Activated CD4-positive, alpha-beta T cell treated with anti-CD3 and anti-CD28 coated beads, Interleukin-10, Interleukin-2, amounts not matched to agents 100 ng/mL and 50 ng/mL, durations not matched to agents 16 hours and 8 hours (primary cell): ENCODE results near the gene DPYD.
"Not testable (repeated sequence)": the region's sequence is repeated elsewhere in the genome, so short reads cannot be mapped to it uniquely, and the experiment has no call there.

ENCODE experiments used
- DNase-seq: peaks from one replicate; pipeline ENCODE4 v3.0.0-alpha.2; 2020

DPYD gene

GRCh38 chr1:97349794-97350193 is 571.0 kb downstream of the DPYD start:
- DNase-seq: not testable (repeated sequence)

DNA sequence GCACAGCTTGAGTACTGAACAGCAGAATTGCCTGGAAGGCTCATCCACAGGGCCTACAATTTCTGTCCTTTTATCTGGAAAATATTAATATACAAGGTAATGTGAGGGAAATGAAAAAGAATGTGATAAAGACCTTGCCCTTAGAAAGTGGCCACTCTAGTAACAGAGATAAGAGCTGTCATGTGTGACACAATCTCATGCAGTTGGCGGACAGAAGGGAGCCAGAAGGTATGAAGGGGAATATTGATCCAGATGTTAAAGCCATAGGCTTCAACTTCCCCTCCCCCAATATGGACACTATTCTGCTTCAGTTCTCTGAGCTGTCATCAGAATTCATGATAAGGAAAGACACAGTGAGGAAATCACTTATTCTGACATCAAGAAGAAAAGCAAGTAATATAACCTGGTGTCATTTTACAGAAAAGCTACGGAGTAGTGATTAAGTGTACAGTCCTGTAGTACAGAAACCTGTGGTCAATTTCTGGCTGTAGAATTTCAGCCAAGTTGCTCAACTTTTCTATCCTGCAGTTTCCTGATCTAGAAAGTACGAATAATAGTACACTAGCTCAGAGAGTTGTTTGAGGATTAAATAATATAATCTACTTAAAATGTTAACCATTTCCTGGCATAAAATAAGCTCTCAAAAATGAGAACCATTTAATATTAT is 572.1 kb downstream of the DPYD start:
- no peak for DNase-seq

DNA sequence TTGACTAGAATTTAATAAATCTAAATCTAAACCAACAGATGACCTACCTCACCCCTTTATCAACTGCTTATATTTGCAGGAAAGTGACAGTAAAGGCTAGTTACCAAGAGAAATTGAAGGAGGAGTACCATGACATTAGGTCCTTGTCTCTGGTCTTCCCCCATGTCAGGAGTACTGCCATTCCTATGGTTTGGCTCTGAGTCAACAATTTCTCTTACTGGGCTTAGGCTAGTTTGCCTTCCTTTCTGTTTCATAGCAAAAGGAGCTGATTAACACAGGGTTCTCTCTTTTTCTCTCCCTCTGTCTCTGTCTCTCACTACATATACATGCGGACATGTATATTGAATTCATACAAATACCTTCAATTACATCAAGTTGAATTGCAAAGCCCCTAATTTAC is 579.9 kb downstream of the DPYD start:
- DNase-seq: no peak

GRCh38 chr1:97338347-97338746 is 582.5 kb downstream of the DPYD start:
- no peak for DNase-seq

DNA sequence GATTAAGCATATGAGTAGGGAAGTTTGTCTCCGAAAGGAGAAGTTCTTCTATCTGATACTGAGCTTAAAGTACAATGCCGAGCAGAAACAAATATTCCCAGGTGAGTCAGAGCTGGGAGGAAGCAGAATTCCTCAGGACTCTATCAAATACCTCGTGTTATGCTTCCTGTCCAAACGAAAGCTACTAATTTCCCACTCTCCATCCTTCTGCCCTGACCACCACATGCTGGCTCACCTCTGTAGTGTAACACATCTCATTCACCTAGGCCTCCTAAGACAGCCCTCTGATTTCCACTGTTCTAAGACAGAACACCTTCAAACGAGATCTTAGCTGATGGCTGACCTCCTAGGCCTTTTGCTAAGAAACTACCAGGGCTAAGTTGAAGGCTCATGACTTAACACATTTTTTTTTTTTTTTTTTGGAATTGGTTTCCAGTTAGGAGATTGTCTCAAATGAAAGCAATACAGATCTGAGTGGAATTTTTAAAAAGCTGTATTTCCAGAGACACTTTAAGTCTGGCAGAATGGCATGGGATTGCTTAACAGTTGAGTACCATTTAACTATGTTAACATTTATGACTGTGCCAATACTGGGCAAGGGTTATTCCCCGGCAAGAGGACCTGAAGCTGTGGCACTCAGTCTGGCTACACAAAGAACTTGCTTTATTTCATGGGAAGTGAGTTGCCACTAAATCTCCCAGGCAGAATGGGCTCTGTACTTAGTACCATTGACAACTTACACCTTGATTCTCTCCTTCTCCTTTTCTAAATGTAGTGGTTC is 583.4 kb downstream of the DPYD start:
- no peak for DNase-seq

DNA sequence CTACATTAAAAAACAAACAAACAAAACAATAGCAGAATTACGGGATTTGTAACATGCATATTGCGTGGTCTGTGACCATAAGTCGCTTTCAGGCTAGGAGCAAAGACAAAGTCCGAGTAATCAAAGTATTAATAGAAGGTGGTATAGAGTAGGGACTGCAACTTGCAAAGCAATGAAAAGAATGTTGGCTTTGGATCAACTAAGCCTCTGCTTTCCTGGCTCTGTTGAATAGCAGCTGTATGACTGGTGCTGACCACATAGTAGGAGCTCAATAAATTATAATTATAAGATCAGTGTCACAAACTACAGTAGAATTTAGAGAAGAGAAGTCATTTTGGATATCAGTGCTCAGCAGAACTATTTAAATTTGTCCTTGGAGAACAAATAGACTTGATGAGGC is 586.4 kb downstream of the DPYD start:
- DNase-seq: no peak

- DNase-seq: no peak
Observed at GRCh38 chr1:97332716-97333115, 588.1 kb downstream of the DPYD start.

DNA sequence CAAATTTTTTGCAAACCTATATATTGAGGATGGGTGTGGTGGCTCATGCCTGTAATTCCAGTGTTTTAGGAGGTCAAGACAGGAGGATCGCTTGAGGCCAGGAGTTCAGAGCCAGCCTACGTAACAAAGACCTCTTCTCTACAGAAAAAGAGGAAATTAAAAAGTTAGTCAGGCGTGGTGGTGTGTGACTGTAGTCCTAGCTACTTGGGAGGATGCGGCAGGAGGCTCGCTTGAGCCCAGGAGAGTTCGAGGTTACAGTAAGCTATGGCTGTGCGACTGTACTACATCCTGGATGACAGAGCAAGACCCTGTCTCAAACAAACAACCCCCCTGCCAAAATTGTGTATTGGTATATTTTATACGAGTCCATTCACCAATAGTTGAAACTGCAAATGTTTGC is 589.7 kb downstream of the DPYD start:
- no peak for DNase-seq

- DNase-seq: no peak
Observed at GRCh38 chr1:97314685-97315084, 606.1 kb downstream of the DPYD start.

- DNase-seq: no peak
Observed at GRCh38 chr1:97308131-97308530, 612.7 kb downstream of the DPYD start.

GRCh38 chr1:97307568-97307967 is 613.3 kb downstream of the DPYD start:
- no peak for DNase-seq

DNA sequence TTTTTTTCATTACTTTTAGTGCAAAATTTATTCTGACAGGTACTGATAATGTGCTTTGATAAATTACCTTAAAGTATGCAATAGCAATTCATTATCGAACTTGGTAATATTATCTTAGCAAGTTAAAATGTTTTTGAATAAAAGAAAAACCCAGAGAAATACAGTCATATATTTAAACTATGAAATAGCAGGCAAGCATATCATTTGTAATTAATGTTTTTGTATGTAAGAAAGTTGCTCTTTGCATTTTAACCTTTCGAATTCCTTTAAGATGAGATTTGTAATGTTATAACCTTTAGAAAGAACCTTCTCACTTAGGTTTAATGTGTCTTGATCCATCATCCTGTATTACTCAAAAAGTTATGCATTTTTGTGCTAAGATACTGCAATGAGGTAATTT is 613.7 kb downstream of the DPYD start:
- DNase-seq: no peak

DNA sequence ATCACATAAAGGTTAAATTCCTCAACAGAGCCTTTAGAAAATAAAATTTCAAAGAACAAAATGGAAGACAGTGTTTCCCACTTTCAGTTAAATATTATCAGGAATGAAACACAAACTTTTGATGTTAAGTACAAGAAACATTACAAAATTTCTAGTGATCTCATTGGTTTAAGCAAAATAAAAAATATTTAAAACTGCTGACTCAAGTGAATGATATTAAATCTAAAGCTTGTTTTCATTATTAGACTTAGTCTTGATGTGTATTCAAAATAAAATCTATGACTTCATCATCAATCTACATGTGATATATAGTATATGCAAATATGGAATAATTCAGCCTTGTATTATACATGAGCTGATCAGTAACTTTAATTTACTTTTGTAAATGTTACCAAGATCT is 614.3 kb downstream of the DPYD start:
- no peak for DNase-seq

- DNase-seq: no peak
Observed at GRCh38 chr1:97304366-97304765, 616.5 kb downstream of the DPYD start.

DNA sequence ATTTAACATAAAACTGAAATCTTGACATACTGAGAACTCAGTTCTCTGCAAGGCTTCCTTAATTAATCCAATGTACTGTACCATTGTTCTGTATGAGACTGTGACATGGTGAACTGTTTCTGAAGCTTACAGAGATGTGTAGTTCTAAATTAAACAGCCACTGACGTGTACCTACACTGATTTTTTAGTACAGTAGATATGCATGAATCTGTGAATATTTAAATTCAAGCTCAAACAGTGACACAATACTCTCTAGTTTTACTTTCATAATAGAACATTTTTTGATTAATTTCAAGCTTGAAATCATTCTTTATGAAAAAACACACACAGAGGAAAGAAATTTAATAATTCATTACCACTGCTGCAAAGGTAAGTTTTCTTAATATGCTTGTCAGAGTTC is 621.9 kb downstream of the DPYD start:
- no peak for DNase-seq

DNA sequence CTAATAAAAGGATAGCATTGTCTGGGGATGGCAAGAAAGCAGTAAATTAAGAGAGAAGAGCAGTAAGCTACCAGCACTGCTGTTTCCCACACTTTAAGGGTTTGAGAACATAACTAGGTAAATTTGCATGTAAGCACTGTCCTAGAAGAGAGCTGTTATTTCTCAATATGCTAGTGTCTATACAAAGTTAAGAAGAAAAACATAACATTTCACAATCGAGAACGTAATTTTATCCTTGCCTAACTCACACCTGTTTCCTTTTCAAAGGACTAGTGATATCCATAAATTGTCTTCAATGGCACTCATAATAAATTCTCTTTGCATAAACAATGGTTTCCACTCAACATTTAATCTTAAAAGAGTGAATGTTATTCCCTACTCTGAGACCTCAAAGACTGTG is 623.2 kb downstream of the DPYD start:
- no peak for DNase-seq

DNA sequence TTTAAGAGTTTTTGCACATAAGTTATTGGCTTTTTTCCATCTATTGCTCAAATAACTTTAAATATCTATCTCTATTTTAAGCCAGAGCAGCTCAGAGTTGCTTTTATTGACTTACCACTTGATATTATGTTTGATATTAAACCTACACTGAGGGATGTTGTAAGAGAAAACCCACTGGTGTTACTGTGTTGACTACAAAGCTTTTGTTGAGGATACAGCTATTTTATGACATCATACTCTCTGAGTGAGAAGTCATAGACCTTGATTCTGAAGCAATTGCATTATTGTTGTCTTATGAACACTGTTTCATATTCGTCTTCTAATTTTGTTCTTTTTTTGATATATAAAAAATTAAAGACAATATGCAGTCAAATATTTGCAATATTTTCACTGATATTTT is 638.9 kb downstream of the DPYD start:
- no peak for DNase-seq

DNA sequence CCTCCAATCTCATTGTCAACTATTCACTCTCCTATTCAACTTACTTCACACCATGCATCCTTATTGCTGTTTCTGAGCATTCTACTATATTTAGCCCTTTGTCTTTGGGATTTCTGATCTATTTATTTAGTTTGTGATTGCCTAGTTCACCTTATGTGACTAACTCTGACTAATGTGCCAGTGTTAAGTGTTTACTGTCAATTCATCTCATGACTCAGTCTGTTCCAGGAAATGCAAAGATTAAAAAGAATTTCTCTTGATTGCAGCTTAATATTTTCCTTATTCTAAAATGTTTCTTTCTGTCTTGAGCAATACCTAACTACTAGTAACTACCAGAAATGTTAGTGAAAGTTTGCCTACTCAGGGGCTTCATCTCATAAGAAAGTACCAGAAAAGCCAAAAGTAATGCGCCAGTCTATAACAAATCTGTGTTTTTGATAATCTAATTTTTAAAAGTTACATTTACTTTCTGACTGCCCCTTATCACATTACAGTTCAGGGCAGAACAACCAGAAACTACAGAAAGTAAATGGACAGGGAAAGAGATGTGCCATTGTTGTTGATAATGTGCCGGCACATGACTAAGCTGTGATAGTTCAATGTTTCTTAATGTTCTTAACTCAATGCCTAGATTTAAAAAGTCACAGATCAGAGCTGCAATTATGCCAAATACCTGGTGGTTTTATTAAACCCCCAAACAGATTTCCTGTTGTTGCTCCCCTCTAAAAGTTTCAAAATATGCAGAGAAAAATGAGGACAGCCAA is 642.8 kb downstream of the DPYD start:
- DNase-seq: peak; percentile 23

GRCh38 chr1:97271916-97272788 is 648.7 kb downstream of the DPYD start:
- DNase-seq: no peak

DNA sequence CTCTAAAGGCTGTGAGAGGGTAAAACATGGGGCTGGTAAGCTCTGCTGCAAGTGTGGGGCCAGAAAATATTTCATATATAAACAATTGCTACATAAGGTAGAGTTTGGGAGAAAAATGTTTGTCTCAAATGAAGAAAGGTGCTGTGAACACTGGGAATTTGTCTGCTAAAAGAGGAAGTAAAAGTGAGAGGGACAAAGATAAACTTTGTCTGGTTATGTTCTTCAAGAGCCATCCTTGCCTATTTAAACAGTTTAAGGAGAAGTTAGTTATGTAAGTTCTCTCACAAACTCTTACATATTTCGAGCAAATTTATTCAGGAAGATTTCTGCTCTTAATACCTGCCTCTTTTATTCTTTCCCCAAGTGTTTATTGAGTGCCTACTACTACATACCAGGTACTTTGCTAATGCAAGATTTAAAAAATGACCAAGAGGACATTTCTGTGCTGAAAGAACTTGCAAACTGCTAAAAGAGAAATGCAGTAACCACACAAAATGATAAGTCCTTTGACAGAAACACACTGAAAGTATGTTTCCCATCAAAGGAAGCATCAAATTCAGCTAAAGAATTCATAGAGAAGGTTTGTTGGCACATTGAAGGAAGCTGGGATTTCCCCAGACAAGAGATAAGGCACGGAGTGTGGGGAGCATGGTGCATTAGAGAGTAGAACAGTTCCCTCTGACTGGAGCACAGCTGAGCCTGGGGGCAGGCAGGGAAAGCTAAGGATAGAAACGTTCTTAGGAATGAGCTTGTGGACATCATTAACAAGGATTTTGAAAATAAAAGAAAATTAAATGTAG is 650.1 kb downstream of the DPYD start:
- DNase-seq: no peak

- no peak for DNase-seq
Observed at GRCh38 chr1:97265630-97266029, 655.2 kb downstream of the DPYD start.

GRCh38 chr1:97262842-97263241 is 658.0 kb downstream of the DPYD start:
- DNase-seq: no peak
